Bronchial epithelial cell (primary cell): ENCODE measurements around the gene SERINC4. TPM values are rescaled to one million over a fixed set of nuclear protein-coding genes. Genes with fewer than 3 reads are reported as not detected.
"Not testable (repeated sequence)": the region's sequence is repeated elsewhere in the genome, so short reads cannot be mapped to it uniquely, and the experiment has no call there.

ENCODE experiments used
- DNase-seq: peaks from one replicate; pipeline ENCODE4 v3.0.0-alpha.2; 2010; ENCODE audit warnings: low read depth
- FAIRE-seq: peaks from 2 replicates; lab custom pipeline; 2011; peaks lifted over from hg19 to GRCh38; lab: Jason Lieb, UNC
- H3K27me3 ChIP-seq: 2 replicates; pipeline ENCODE4 v1.5.1; 2011; ENCODE audit warnings: low read length; ENCODE audit not compliant: control insufficient read depth, insufficient read depth
- H3K36me3 ChIP-seq: 2 replicates; pipeline ENCODE4 v1.5.1; 2011; ENCODE audit warnings: low read length; ENCODE audit not compliant: control insufficient read depth, insufficient read depth
- H3K4me3 ChIP-seq: 2 replicates; pipeline ENCODE4 v1.5.1; 2011; ENCODE audit warnings: mild to moderate bottlenecking, low read depth, low read length, control low read depth
- total RNA-seq: library from RNA; depleted of rRNA; stranded (reverse); fragments of >200 nt; gene quantifications from 2 replicates; pipeline ENCODE4 v1.2.1, GENCODE V29; 2014
- TF ChIP-seq, protein P1 (sequence below): IDR thresholded peaks from 2 replicates; pipeline ENCODE4 v1.5.1; 2011; ENCODE audit warnings: mild to moderate bottlenecking, moderate library complexity, low read length, control low read depth, inconsistent platforms; ENCODE audit not compliant: insufficient read depth, severe bottlenecking

SERINC4 gene
- 0.13 TPM in 1 of 2 replicates, not detected in the other for total RNA-seq

DNA sequence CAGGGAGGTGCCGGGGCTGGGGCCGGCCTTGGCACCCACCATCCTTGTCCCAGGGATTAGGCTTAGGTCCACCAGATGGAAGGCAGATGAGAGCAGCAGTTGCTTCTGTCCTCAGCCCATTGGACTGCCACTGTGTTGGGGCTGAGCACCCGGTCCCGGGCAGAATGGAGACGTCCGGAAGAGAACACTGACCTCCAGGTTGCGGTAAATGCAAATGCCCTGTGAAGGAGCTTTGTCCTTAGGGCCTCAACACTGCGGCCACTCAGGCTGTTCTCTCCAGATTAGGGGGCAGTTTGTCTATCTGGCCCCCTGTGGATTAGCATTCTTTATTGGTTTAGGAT lies at the start of gene SERINC4:
Gene SERINC4 (minus strand): TSS at position 276 of the 341 bp plus-strand sequence. CDS start 234 bp downstream, at position 42.
- Histone ChIP-seq H3K4me3 (peak within 1 kb of the TSS; percentile 77), H3K27me3 (no peaks in the 10 kb centered on the region), H3K36me3 (peaks cover 18% of the 10 kb centered on the region)
- TF ChIP-seq, protein P1, sequence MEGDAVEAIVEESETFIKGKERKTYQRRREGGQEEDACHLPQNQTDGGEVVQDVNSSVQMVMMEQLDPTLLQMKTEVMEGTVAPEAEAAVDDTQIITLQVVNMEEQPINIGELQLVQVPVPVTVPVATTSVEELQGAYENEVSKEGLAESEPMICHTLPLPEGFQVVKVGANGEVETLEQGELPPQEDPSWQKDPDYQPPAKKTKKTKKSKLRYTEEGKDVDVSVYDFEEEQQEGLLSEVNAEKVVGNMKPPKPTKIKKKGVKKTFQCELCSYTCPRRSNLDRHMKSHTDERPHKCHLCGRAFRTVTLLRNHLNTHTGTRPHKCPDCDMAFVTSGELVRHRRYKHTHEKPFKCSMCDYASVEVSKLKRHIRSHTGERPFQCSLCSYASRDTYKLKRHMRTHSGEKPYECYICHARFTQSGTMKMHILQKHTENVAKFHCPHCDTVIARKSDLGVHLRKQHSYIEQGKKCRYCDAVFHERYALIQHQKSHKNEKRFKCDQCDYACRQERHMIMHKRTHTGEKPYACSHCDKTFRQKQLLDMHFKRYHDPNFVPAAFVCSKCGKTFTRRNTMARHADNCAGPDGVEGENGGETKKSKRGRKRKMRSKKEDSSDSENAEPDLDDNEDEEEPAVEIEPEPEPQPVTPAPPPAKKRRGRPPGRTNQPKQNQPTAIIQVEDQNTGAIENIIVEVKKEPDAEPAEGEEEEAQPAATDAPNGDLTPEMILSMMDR: no peak
- FAIRE-seq: no peak
- no peak for DNase-seq

DNA sequence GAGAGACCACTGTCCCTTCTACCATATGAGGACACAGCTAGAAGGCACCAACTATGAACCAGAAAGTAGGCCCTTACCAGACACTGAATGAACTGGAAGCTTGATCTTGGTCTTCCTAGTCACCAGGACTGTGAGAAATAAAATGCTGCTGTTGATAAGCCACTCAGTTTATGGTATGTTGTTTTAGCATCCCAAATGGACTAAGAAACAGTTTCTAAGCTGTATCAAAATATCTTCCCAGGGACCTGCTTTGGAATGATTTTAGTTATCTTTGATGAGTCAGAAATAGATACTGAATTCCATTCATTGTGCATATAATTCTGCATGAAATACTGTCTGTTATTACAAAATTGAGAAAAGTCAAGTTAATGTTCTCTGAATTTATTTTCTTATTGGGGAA lies 45.4 kb upstream of the SERINC4 start:
- FAIRE-seq (no peak), DNase-seq (no peak)
- Histone ChIP-seq H3K4me3 (no peak overlapping the region), H3K36me3 (peaks cover under 1% of the 10 kb centered on the region), H3K27me3 (no peaks in the 10 kb centered on the region)
- TF ChIP-seq, protein P1: no peak

DNA sequence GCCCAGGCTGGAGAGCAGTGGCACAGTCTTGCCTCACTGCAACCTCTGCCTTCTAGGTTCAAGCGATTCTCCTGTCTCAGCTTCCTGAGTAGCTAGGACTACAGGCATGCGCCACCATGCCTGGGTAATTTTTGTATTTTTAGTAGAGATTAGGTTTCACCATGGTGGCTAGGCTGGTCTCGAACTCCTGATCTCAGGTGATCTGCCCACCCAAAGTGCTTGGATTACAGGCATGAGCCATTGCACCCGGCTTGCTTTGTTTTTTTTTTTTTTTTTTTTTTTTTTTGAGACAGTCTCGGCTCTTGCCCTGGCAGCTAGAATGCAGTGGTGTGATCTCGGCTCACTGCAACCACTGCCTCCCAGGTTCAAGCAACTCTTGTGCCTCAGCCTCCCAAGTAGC lies 32.5 kb upstream of the SERINC4 start:
- DNase-seq, H3K27me3 ChIP-seq, H3K36me3 ChIP-seq, FAIRE-seq, H3K4me3 ChIP-seq: not testable (repeated sequence)

DNA sequence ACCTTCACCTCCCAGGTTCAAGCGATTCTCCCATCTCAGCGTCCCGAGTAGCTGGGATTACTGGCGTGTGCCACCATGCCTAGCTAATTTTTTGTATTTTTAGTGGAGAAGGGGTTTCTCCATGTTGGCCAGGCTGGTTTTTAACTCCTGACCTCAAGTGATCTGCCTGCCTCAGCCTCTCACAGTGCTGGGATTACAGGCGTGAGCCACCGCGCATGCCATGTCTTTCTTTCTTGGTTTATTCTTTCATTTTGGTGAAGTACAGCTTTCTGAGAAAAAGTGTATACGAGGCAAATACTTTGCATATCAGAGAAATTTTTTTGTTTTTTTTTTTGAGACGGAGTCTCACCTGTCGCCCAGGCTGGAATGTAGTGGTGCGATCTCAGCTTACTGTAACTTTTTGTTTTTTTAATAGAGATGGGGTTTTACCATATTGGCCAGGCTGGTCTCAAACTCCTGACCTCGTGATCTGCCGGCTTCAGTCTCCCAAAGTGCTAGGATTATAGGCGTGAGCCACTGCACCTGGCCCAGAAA lies 31.6 kb upstream of the SERINC4 start:
- not testable (repeated sequence) for FAIRE-seq, DNase-seq, H3K27me3 ChIP-seq, H3K36me3 ChIP-seq, H3K4me3 ChIP-seq

DNA sequence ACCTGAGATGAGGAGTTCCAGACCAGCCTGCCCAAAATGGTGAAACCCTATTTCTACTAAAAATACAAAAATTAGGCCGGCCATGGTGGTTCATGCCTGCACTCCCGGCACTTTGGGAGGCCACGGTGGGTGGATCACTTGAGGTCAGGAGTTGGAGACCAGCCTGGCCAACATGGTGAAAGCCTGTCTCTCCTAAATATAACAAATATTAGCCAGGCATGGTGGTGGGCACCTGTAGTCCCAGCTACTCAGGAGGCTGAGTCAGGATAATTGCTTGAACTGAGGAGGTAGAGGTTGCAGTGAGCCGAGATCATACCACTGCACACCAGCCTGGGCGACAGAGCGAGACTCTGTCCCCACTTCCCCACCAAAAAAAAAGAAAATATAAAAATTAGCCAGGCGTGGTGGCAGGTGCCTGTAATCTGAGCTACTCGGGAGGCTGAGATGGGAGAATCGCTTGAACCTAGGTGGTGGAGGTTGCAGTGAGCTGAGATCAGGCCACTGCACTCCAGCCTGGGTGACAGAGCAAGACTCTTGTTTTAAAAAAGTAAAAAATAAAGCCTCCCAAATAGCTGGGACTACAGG lies 30.8 kb upstream of the SERINC4 start:
- not testable (repeated sequence) for FAIRE-seq, H3K4me3 ChIP-seq, H3K27me3 ChIP-seq, DNase-seq, H3K36me3 ChIP-seq

DNA sequence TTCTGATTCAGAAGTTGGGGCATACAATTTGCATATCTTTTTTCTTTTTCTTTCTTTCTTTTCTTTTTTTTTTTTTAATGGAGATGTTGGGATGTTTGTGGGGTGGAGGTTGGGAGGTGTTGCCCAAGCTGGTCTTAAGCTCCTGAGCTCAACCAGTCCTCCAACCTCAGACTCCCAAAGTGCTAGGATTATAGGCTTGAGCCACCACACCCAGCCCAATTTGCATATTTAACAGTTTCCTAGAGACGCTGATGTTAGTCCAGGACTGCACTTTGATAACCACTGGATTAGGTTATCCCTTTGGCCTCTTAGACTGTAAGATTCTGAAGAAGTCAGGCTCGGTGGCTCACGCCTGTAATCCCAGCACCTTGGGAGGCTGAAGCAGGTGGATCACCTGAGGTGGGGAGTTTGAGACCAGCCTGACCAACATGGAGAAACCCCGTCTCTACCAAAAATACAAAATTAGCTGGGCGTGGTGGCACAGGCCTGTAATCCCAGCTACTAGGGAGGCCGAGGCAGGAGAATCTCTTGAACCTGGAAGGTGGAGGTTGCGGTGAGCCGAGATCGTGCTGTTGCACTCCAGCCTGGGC lies 30.0 kb upstream of the SERINC4 start:
- not testable (repeated sequence) for DNase-seq

DNA sequence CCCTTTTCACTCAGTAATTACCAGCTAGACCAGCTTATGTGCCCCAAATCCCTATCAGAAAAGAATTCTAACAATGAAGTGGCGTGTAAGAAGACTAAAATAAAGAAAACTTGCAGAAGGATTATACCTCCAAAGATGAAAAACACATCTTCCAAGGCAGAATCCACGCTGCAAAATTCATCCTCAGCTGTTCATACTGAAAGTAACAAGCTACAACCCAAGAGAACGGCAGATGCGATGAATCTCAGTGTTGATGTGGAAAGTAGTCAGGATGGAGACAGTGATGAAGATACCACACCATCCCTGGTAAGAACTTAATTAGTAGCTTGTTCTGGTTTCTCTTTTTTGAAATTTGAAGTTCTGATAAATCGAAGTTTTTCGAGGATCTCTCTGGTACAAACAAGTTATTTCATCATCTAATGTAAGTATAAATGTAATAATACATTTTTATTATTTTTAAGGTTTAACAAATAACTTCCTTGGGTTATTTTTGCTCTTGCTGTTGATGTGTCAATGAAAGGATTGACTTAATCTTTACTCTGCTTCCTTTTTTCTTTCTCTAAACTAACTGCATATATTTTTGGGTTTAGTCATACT lies 28.1 kb upstream of the SERINC4 start:
- Histone ChIP-seq H3K27me3 (no peaks in the 10 kb centered on the region), H3K4me3 (no peak overlapping the region), H3K36me3 (no peaks in the 10 kb centered on the region)
- FAIRE-seq (no peak), DNase-seq (no peak)
- TF ChIP-seq, protein P1: no peak

More for the DNA sequence above, 30.0 kb upstream of the SERINC4 start:
- not testable (repeated sequence) for H3K27me3 ChIP-seq, H3K4me3 ChIP-seq, FAIRE-seq, H3K36me3 ChIP-seq
